GM21786 (cell line): ENCODE measurements around the gene NCKAP5.

Experiments
- ATAC-seq: cut with Tn5 transposase; IDR thresholded peaks from one replicate; pipeline ENCODE4 v1.9.1; 2021; ENCODE audit not compliant: unreplicated experiment

The NCKAP5 gene

GRCh38 chr2:133568172-133568571, at the start of gene NCKAP5:
TSS of gene NCKAP5 (minus strand) at chr2:133568463. CDS start at chr2:133517526, 50,937 bp downstream.
- ATAC-seq: no peak

GRCh38 chr2:133609664-133610063, 41.4 kb upstream of the NCKAP5 start:
- no peak for ATAC-seq

- no peak for ATAC-seq
Measured at GRCh38 chr2:133608291-133608690, 40.0 kb upstream of the NCKAP5 start.

- no peak for ATAC-seq
Measured at GRCh38 chr2:133607679-133608078, 39.4 kb upstream of the NCKAP5 start.

GRCh38 chr2:133606616-133607015, 38.4 kb upstream of the NCKAP5 start:
- ATAC-seq: no peak

- no peak for ATAC-seq
Measured at GRCh38 chr2:133605766-133606137, 37.5 kb upstream of the NCKAP5 start.

- no peak for ATAC-seq
Measured at GRCh38 chr2:133605011-133605765, 36.9 kb upstream of the NCKAP5 start.

- no peak for ATAC-seq
Measured at GRCh38 chr2:133603109-133603508, 34.8 kb upstream of the NCKAP5 start.

- ATAC-seq: no peak
Measured at GRCh38 chr2:133602538-133602937, 34.3 kb upstream of the NCKAP5 start.

- ATAC-seq: no peak
Measured at GRCh38 chr2:133600266-133600928, 32.1 kb upstream of the NCKAP5 start.

GRCh38 chr2:133599811-133600210, 31.5 kb upstream of the NCKAP5 start:
- no peak for ATAC-seq

- ATAC-seq: no peak
Measured at GRCh38 chr2:133599211-133599803, 31.0 kb upstream of the NCKAP5 start.

GRCh38 chr2:133598769-133599168, 30.5 kb upstream of the NCKAP5 start:
- no peak for ATAC-seq

GRCh38 chr2:133596701-133597393, 28.6 kb upstream of the NCKAP5 start:
- ATAC-seq: no peak

GRCh38 chr2:133591164-133591563, 22.9 kb upstream of the NCKAP5 start:
- ATAC-seq: no peak

- ATAC-seq: no peak
Measured at GRCh38 chr2:133589456-133589855, 21.2 kb upstream of the NCKAP5 start.

- no peak for ATAC-seq
Measured at GRCh38 chr2:133588144-133588543, 19.9 kb upstream of the NCKAP5 start.

GRCh38 chr2:133586978-133587377, 18.7 kb upstream of the NCKAP5 start:
- ATAC-seq: no peak

- ATAC-seq: no peak
Measured at GRCh38 chr2:133581010-133581760, 12.9 kb upstream of the NCKAP5 start.

GRCh38 chr2:133579274-133579673, 11.0 kb upstream of the NCKAP5 start:
- ATAC-seq: no peak

- no peak for ATAC-seq
Measured at GRCh38 chr2:133576714-133577113, 8.5 kb upstream of the NCKAP5 start.
